GM12801 (cell line): Measurements from ENCODE around the gene SCAMP3.

Experiments
- CTCF ChIP-seq: IDR thresholded peaks from one replicate; pipeline ENCODE4 v1.5.1; 2011; ENCODE audit warnings: control low read depth; ENCODE audit not compliant: insufficient read length; ENCODE audit errors: extremely low read depth

SCAMP3 gene

GRCh38 chr1:155301342-155301841 is 39.2 kb upstream of the SCAMP3 start, which contains the start of gene PKLR:
TSS of gene PKLR (minus strand) at chr1:155301438. CDS start at chr1:155301395, 43 bp downstream.
- no peak for TF ChIP-seq CTCF

- no peak for TF ChIP-seq CTCF
Observed at GRCh38 chr1:155300553-155301329, 38.6 kb upstream of the SCAMP3 start.

- TF ChIP-seq CTCF, result no peak
Observed at GRCh38 chr1:155300024-155300423, 37.9 kb upstream of the SCAMP3 start.

GRCh38 chr1:155297384-155297783 is 35.2 kb upstream of the SCAMP3 start:
- no peak for TF ChIP-seq CTCF

- TF ChIP-seq CTCF, result no peak
Observed at GRCh38 chr1:155296661-155297060, 34.5 kb upstream of the SCAMP3 start.

GRCh38 chr1:155295942-155296267 is 33.7 kb upstream of the SCAMP3 start:
- no peak for TF ChIP-seq CTCF

- no peak for TF ChIP-seq CTCF
Observed at GRCh38 chr1:155295183-155295941, 33.2 kb upstream of the SCAMP3 start.
